Activated T-cell treated with anti-CD3 and anti-CD28 coated beads, Interleukin-2, amount 50 U/mL, for 48 hours (primary cell): Measurements from ENCODE around the gene CDCA7.
"Not testable (repeated sequence)": the region's sequence is repeated elsewhere in the genome, so short reads cannot be mapped to it uniquely, and the experiment has no call there.

Experiments
- DNase-seq, 2 experiments: peaks; one replicate each; pipeline ENCODE4 v3.0.0-alpha.2; 2020

Gene CDCA7

GRCh38 chr2:173404841-173405750 is 50.4 kb downstream of the CDCA7 start:
- no peak for DNase-seq

- no peak for DNase-seq
Observed at GRCh38 chr2:173407176-173407575, 52.5 kb downstream of the CDCA7 start.

- no peak for DNase-seq
Observed at GRCh38 chr2:173407646-173408045, 53.0 kb downstream of the CDCA7 start.

GRCh38 chr2:173410579-173410978 is 55.9 kb downstream of the CDCA7 start:
- no peak for DNase-seq

- no peak for DNase-seq
Observed at GRCh38 chr2:173412628-173413027, 58.0 kb downstream of the CDCA7 start.

GRCh38 chr2:173414823-173415322 is 60.2 kb downstream of the CDCA7 start:
- DNase-seq, result no peak

GRCh38 chr2:173415431-173416381 is 61.0 kb downstream of the CDCA7 start:
- DNase-seq, result no peak

- DNase-seq, result not testable (repeated sequence)
Observed at GRCh38 chr2:173416415-173417152, 61.9 kb downstream of the CDCA7 start.

GRCh38 chr2:173417341-173417740 is 62.7 kb downstream of the CDCA7 start:
- no peak for DNase-seq

- no peak for DNase-seq
Observed at GRCh38 chr2:173417802-173418201, 63.1 kb downstream of the CDCA7 start.
